HEK293T (cell line): ENCODE measurements around the gene EWSR1.

Experiments
- CTCF ChIA-PET: fragments of 350-600 bp; formaldehyde crosslinking; extraction: SDS; loops from one replicate; lab custom pipeline; 2021; ENCODE audit warnings: antibody characterized with exemption, inconsistent platforms; lab: Yijun Ruan, JAX
- POLR2A ChIA-PET: fragments of 350-600 bp; formaldehyde crosslinking; extraction: SDS; loops from one replicate; lab custom pipeline; 2020; ENCODE audit warnings: antibody characterized with exemption, inconsistent platforms; lab: Yijun Ruan, JAX
- DNase-seq: peaks from one replicate; pipeline ENCODE4 v3.0.0; 2012; ENCODE audit warnings: mixed read lengths; ENCODE audit errors: extremely low spot score
- ARNT ChIP-seq: fragments of 450-650 bp; IDR thresholded peaks from 2 replicates; pipeline ENCODE4 v1.6.1; 2017; ENCODE audit warnings: mild to moderate bottlenecking
- BHLHE40 ChIP-seq: fragments of 450-650 bp; IDR thresholded peaks from 2 replicates; pipeline ENCODE4 v1.6.1; 2016; ENCODE audit warnings: mild to moderate bottlenecking, moderate library complexity, borderline replicate concordance
- CTBP1 ChIP-seq: fragments of 450-650 bp; IDR thresholded peaks from 2 replicates; pipeline ENCODE4 v1.6.1; 2016; ENCODE audit warnings: borderline replicate concordance
- ELF4 ChIP-seq: fragments of 450-650 bp; IDR thresholded peaks from 2 replicates; pipeline ENCODE4 v1.6.1; 2017; ENCODE audit warnings: antibody characterized with exemption
- FOXA1 ChIP-seq: fragments of 450-650 bp; IDR thresholded peaks from 2 replicates; pipeline ENCODE4 v1.6.1; 2016; ENCODE audit warnings: mild to moderate bottlenecking
- FOXK2 ChIP-seq: fragments of 450-650 bp; IDR thresholded peaks from 2 replicates; pipeline ENCODE4 v1.6.1; 2016; ENCODE audit warnings: mild to moderate bottlenecking
- FOXM1 ChIP-seq: fragments of 450-650 bp; IDR thresholded peaks from 2 replicates; pipeline ENCODE4 v1.6.1; 2017; ENCODE audit warnings: mild to moderate bottlenecking, borderline replicate concordance
- HDGF ChIP-seq: fragments of 450-650 bp; IDR thresholded peaks from 2 replicates; pipeline ENCODE4 v1.6.1; 2017; ENCODE audit warnings: antibody characterized with exemption, borderline replicate concordance
- L3MBTL2 ChIP-seq: fragments of 450-650 bp; conservative IDR thresholded peaks from 2 replicates; pipeline ENCODE4 v1.6.1; 2016; ENCODE audit warnings: mild to moderate bottlenecking
- LEF1 ChIP-seq: fragments of 450-650 bp; IDR thresholded peaks from 2 replicates; pipeline ENCODE4 v1.6.1; 2017; ENCODE audit warnings: mild to moderate bottlenecking, borderline replicate concordance
- NFRKB ChIP-seq: fragments of 450-650 bp; IDR thresholded peaks from 2 replicates; pipeline ENCODE4 v1.6.1; 2016; ENCODE audit warnings: mild to moderate bottlenecking, moderate library complexity
- PKNOX1 ChIP-seq: fragments of 450-650 bp; IDR thresholded peaks from 2 replicates; pipeline ENCODE4 v1.6.1; 2016
- SP1 ChIP-seq: fragments of 450-650 bp; IDR thresholded peaks from 2 replicates; pipeline ENCODE4 v1.6.1; 2017
- SUZ12 ChIP-seq: fragments of 450-650 bp; IDR thresholded peaks from 2 replicates; pipeline ENCODE4 v1.6.1; 2016; ENCODE audit warnings: mild to moderate bottlenecking
- TARDBP ChIP-seq: fragments of 450-650 bp; IDR thresholded peaks from 2 replicates; pipeline ENCODE4 v1.6.1; 2016
- ZNF384 ChIP-seq: fragments of 450-650 bp; IDR thresholded peaks from 2 replicates; pipeline ENCODE4 v1.6.1; 2016

Gene EWSR1

GRCh38 chr22:29305836-29306174 lies 37.7 kb downstream of the EWSR1 start:
- TF ChIP-seq BHLHE40, result no peak
- TF ChIP-seq PKNOX1, result no peak
- no peak for TF ChIP-seq LEF1
- TF ChIP-seq L3MBTL2, result no peak
- no peak for TF ChIP-seq SUZ12
- no peak; the same call in 1 of the 2 replicates for TF ChIP-seq ZNF384
- no peak for TF ChIP-seq FOXK2
- no peak for TF ChIP-seq CTBP1
- TF ChIP-seq TARDBP, result no peak
- TF ChIP-seq FOXA1, result no peak
- TF ChIP-seq ARNT, result no peak
- TF ChIP-seq HDGF, result no peak
- no peak for TF ChIP-seq NFRKB
- POLR2A ChIA-PET, result interaction anchor here (0.6 to 1.7 kb wide), 3 partner anchors 8 to 17 kb away, joined by 3 to 5 read pairs (median 3); no protein-coding TSS in a partner anchor
- CTCF ChIA-PET, result no interaction called here

GRCh38 chr22:29306175-29306834 lies 38.2 kb downstream of the EWSR1 start, which contains the start of gene GAS2L1:
Gene GAS2L1, plus strand, starts transcription at chr22:29306650. Its CDS starts 1,456 bp downstream, at chr22:29308106.
- ChIA-PET CTCF (interaction anchor here (0.8 kb wide), 1 partner anchor 53 kb away, joined by 3 read pairs; no protein-coding TSS in a partner anchor), POLR2A (interaction anchor here (0.6 to 1.7 kb wide), 3 partner anchors 9 to 18 kb away, joined by 3 to 5 read pairs (median 3); no protein-coding TSS in a partner anchor)
- peak; percentile 90 for DNase-seq
- peak; percentile 13; the same call in 1 of the 2 replicates for TF ChIP-seq FOXM1
- TF ChIP-seq NFRKB, result no peak

More at GRCh38 chr22:29305836-29306174, 37.7 kb downstream of the EWSR1 start:
- DNase-seq, result no peak

- peak; percentile 91 for DNase-seq
- TF ChIP-seq LEF1 (no peak; the same call in 1 of the 2 replicates), ARNT (0 out of 2 replicates have a peak, but pooled peaks have one; percentile 28), SP1 (no peak), HDGF (no peak), FOXA1 (no peak), L3MBTL2 (no peak), SUZ12 (no peak), FOXK2 (no peak), ELF4 (no peak), CTBP1 (no peak), BHLHE40 (no peak), FOXM1 (peak; percentile 83), NFRKB (no peak)
- POLR2A ChIA-PET, result interaction anchor here (0.7 to 1.7 kb wide), 3 partner anchors 10 to 37 kb away, joined by 3 to 5 read pairs (median 3); no protein-coding TSS in a partner anchor
- CTCF ChIA-PET, result interaction anchor here (0.8 kb wide), 1 partner anchor 52 kb away, joined by 3 read pairs; no protein-coding TSS in a partner anchor
Observed at GRCh38 chr22:29306835-29307595, 38.9 kb downstream of the EWSR1 start.

GRCh38 chr22:29307596-29308147 lies 39.6 kb downstream of the EWSR1 start:
- CTCF ChIA-PET, result no interaction called here
- TF ChIP-seq FOXM1 (0 out of 2 replicates have a peak, but pooled peaks have one; percentile 35), NFRKB (no peak)
- DNase-seq, result no peak
- POLR2A ChIA-PET, result no interaction called here

GRCh38 chr22:29308148-29308790 lies 40.2 kb downstream of the EWSR1 start:
- no peak for TF ChIP-seq L3MBTL2
- no peak for TF ChIP-seq SUZ12
- no peak for TF ChIP-seq BHLHE40
- no peak for TF ChIP-seq HDGF
- ChIA-PET POLR2A (no interaction called here), CTCF (no interaction called here)
- DNase-seq, result no peak

- DNase-seq, result no peak
- CTCF ChIA-PET, result no interaction called here
- TF ChIP-seq L3MBTL2, result no peak
- POLR2A ChIA-PET, result no interaction called here
Observed at GRCh38 chr22:29308791-29309262, 40.8 kb downstream of the EWSR1 start.
